ENCODE data around the gene NPTN. TPM values are rescaled to one million over a fixed set of nuclear protein-coding genes. Genes with fewer than 3 reads are reported as not detected.

Gene NPTN
- total RNA-seq, 1 experiment from 2014 or later: 151 TPM

- H3K4me3 ChIP-seq (ENCODE audit: low read depth in 2 of 2, low read length in 2 of 2): no peak overlapping the region
- ATAC-seq (no peak), DNase-seq (ENCODE audit: low read depth, low spot score) (no peak)
- no peaks in the 10 kb centered on the region for H3K4me1 ChIP-seq (ENCODE audit: control insufficient read depth, insufficient read depth, low read length)
- TF ChIP-seq SIN3A (IDR thresholded peaks at IDR 0.05; ENCODE audit: borderline replicate concordance, insufficient read depth, low read depth, low read length): no peak
- no peak for TF ChIP-seq TCF7L2 (IDR thresholded peaks at IDR 0.05; ENCODE audit: low read depth, low read length)
- TF ChIP-seq, protein P1, sequence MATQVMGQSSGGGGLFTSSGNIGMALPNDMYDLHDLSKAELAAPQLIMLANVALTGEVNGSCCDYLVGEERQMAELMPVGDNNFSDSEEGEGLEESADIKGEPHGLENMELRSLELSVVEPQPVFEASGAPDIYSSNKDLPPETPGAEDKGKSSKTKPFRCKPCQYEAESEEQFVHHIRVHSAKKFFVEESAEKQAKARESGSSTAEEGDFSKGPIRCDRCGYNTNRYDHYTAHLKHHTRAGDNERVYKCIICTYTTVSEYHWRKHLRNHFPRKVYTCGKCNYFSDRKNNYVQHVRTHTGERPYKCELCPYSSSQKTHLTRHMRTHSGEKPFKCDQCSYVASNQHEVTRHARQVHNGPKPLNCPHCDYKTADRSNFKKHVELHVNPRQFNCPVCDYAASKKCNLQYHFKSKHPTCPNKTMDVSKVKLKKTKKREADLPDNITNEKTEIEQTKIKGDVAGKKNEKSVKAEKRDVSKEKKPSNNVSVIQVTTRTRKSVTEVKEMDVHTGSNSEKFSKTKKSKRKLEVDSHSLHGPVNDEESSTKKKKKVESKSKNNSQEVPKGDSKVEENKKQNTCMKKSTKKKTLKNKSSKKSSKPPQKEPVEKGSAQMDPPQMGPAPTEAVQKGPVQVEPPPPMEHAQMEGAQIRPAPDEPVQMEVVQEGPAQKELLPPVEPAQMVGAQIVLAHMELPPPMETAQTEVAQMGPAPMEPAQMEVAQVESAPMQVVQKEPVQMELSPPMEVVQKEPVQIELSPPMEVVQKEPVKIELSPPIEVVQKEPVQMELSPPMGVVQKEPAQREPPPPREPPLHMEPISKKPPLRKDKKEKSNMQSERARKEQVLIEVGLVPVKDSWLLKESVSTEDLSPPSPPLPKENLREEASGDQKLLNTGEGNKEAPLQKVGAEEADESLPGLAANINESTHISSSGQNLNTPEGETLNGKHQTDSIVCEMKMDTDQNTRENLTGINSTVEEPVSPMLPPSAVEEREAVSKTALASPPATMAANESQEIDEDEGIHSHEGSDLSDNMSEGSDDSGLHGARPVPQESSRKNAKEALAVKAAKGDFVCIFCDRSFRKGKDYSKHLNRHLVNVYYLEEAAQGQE (IDR thresholded peaks at IDR 0.05; ENCODE audit: insufficient read depth in 1 of 2, low read depth in 2 of 2, low read length in 1 of 2): no peak
- TF ChIP-seq POLR2AphosphoS5 (IDR thresholded peaks at IDR 0.05; ENCODE audit: low read depth, low read length): no peak
- TF ChIP-seq, protein P2, sequence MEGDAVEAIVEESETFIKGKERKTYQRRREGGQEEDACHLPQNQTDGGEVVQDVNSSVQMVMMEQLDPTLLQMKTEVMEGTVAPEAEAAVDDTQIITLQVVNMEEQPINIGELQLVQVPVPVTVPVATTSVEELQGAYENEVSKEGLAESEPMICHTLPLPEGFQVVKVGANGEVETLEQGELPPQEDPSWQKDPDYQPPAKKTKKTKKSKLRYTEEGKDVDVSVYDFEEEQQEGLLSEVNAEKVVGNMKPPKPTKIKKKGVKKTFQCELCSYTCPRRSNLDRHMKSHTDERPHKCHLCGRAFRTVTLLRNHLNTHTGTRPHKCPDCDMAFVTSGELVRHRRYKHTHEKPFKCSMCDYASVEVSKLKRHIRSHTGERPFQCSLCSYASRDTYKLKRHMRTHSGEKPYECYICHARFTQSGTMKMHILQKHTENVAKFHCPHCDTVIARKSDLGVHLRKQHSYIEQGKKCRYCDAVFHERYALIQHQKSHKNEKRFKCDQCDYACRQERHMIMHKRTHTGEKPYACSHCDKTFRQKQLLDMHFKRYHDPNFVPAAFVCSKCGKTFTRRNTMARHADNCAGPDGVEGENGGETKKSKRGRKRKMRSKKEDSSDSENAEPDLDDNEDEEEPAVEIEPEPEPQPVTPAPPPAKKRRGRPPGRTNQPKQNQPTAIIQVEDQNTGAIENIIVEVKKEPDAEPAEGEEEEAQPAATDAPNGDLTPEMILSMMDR (IDR thresholded peaks at IDR 0.05): no peak
- H3K9me3 ChIP-seq (ENCODE audit: control insufficient read depth, insufficient read depth, low read depth, low read length): no peaks in the 10 kb centered on the region
- POLR2A ChIA-PET: no interaction called here
- H3K27ac ChIP-seq (ENCODE audit: low read length): no peak overlapping the region
- H3K36me3 ChIP-seq (ENCODE audit: control insufficient read depth, insufficient read depth, low read length): no peaks in the 10 kb centered on the region
- no peaks in the 10 kb centered on the region for H3K27me3 ChIP-seq (ENCODE audit: control insufficient read depth, insufficient read depth, low read length)
- in situ Hi-C loops (cut with HindIII; ENCODE audit: low pct_unique_long_range_greater_than_20kb, low sequenced_read_pairs): no loop called here
- CTCF ChIA-PET: no interaction called here
- BruUV-seq (replicated peaks): no TSS peak
- intact Hi-C loops (cut with micrococcal nuclease; ENCODE audit: unreplicated experiment): no loop called here
These were observed 39.1 kb downstream of the NPTN start for GRCh38 chr15:73594109-73594508.

- no peaks in the 10 kb centered on the region for H3K27me3 ChIP-seq (ENCODE audit: control insufficient read depth, insufficient read depth, low read length)
- H3K27ac ChIP-seq (ENCODE audit: low read length): no peak overlapping the region
- ChIA-PET POLR2A (interaction anchor here (0.6 kb wide), 1 partner anchor 10 kb away, joined by 3 read pairs; no protein-coding TSS in a partner anchor), CTCF (no interaction called here)
- DNase-seq (ENCODE audit: low read depth, low spot score): no peak
- intact Hi-C loops (cut with micrococcal nuclease; ENCODE audit: unreplicated experiment) (no loop called here), in situ Hi-C loops (cut with HindIII; ENCODE audit: low pct_unique_long_range_greater_than_20kb, low sequenced_read_pairs) (no loop called here)
- TF ChIP-seq, protein P2 (IDR thresholded peaks at IDR 0.05): no peak
- no peak for TF ChIP-seq SIN3A (IDR thresholded peaks at IDR 0.05; ENCODE audit: borderline replicate concordance, insufficient read depth, low read depth, low read length)
- TF ChIP-seq, protein P1 (IDR thresholded peaks at IDR 0.05; ENCODE audit: insufficient read depth in 1 of 2, low read depth in 2 of 2, low read length in 1 of 2): no peak
- no peak for TF ChIP-seq POLR2AphosphoS5 (IDR thresholded peaks at IDR 0.05; ENCODE audit: low read depth, low read length)
- TF ChIP-seq TCF7L2 (IDR thresholded peaks at IDR 0.05; ENCODE audit: low read depth, low read length): no peak
- no peak for ATAC-seq
- no peaks in the 10 kb centered on the region for H3K9me3 ChIP-seq (ENCODE audit: control insufficient read depth, insufficient read depth, low read depth, low read length)
- no peaks in the 10 kb centered on the region for H3K36me3 ChIP-seq (ENCODE audit: control insufficient read depth, insufficient read depth, low read length)
- H3K4me3 ChIP-seq (ENCODE audit: low read depth in 2 of 2, low read length in 2 of 2): no peak overlapping the region
- H3K4me1 ChIP-seq (ENCODE audit: control insufficient read depth, insufficient read depth, low read length): no peaks in the 10 kb centered on the region
- BruUV-seq (replicated peaks): no TSS peak
These were observed 39.7 kb downstream of the NPTN start for GRCh38 chr15:73593304-73594074.
